Measurements from ENCODE around the gene COIL. TPM values are rescaled to one million over a fixed set of nuclear protein-coding genes. Genes with fewer than 3 reads are reported as not detected.

Gene COIL
- total and polyA plus RNA-seq, 2 of the 13 experiments (the other 11 are each of a cell fraction or from before 2014, with no cell fraction given): 8.1 to 29.4 TPM

DNA sequence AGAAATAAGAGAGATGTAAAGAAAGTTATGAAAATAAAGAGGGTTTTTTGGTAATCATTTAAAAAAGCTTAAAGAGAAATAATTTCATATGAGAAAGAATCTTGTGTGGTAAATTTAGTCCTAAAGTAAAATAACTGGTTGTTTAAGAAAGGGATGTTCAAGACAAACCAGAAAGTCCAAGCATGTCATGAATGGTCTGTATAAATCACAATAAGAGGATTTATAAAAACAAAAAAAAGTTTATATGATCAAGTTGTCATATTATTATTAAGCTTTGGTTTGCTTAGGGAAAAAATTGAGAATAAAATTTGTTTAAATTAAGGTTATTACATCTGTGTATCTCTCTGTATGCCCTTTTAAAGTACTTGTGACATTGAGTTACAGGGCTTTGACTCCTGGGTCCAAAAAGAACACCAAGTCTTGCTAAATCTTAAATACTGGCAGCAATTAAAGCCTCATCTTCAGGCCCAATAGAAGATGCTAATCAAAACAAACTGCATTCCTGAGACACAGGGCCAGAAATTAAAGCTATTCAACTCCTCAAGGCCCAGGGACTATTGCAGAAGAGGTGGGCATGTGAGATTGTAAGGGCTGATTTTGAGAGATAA, 31.4 kb downstream of the COIL start:
- CTCF ChIA-PET (ENCODE audit: low intra/inter-chr PET ratio, low total read pairs): no interaction called here

DNA sequence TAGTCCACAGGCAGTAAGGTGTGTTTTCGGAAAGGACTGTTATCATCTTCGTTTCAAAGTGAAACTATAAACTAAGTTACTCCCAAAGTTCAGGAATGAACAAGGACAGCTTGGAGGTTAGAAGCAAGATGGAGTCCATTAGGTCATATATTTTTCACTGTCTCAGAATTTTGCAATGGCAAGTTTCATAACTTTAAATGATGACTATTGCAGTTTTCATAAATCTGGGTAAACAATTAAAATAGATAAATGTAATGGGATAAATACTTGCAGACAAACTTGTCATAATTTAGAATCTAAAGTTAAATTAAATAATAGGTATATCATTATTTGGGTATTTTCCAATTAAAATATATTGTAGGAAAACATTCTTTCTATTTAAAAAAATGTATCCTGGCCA, 32.3 kb downstream of the COIL start:
- WGBS (ENCODE audit: low lambda C conversion rate): 69% methylated on average over 2 of the region's 2 CpGs
- FAIRE-seq: no peak

More for the DNA sequence above, 31.4 kb downstream of the COIL start:
- no peak for TF ChIP-seq KLF11 (CRISPR knock-in tag; IDR thresholded peaks at IDR 0.05)
- TF ChIP-seq NFYB (CRISPR knock-in tag; IDR thresholded peaks at IDR 0.05): no peak
- TF ChIP-seq ZFP36 (IDR thresholded peaks at IDR 0.05; ENCODE audit: borderline replicate concordance, low read depth, low read length, partially characterized antibody): peak; percentile 83
- TF ChIP-seq, protein P1, sequence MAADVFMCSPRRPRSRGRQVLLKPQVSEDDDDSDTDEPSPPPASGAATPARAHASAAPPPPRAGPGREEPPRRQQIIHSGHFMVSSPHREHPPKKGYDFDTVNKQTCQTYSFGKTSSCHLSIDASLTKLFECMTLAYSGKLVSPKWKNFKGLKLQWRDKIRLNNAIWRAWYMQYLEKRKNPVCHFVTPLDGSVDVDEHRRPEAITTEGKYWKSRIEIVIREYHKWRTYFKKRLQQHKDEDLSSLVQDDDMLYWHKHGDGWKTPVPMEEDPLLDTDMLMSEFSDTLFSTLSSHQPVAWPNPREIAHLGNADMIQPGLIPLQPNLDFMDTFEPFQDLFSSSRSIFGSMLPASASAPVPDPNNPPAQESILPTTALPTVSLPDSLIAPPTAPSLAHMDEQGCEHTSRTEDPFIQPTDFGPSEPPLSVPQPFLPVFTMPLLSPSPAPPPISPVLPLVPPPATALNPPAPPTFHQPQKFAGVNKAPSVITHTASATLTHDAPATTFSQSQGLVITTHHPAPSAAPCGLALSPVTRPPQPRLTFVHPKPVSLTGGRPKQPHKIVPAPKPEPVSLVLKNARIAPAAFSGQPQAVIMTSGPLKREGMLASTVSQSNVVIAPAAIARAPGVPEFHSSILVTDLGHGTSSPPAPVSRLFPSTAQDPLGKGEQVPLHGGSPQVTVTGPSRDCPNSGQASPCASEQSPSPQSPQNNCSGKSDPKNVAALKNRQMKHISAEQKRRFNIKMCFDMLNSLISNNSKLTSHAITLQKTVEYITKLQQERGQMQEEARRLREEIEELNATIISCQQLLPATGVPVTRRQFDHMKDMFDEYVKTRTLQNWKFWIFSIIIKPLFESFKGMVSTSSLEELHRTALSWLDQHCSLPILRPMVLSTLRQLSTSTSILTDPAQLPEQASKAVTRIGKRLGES (CRISPR knock-in tag; IDR thresholded peaks at IDR 0.05; ENCODE audit: borderline replicate concordance): no peak
- no peak for TF ChIP-seq YEATS4 (CRISPR knock-in tag; IDR thresholded peaks at IDR 0.05; ENCODE audit: borderline replicate concordance)
- Histone ChIP-seq H3K27ac (ENCODE audit: extremely low read length, insufficient read depth, low read length) (no peak overlapping the region), H3K4me2 (ENCODE audit: low read depth, low read length) (no peak overlapping the region), H3K27me3 (ENCODE audit: control insufficient read depth in 1 of 2, insufficient read depth in 2 of 2, low read length in 2 of 2) (no peaks in the 10 kb centered on the region), H3K9ac (ENCODE audit: insufficient read depth, low read depth, low read length) (no peak overlapping the region), H3K4me3 (replicated peaks in 1 of 3; ENCODE audit: insufficient read depth in 1 of 3, low read depth in 2 of 3, low read length in 3 of 3) (no peak overlapping the region), H3K36me3 (replicated peaks in 1 of 2; ENCODE audit: control insufficient read depth in 1 of 2, insufficient read depth in 2 of 2, low read length in 2 of 2) (no peaks in the 10 kb centered on the region), H4K20me1 (ENCODE audit: insufficient read depth, low read length) (no peaks in the 10 kb centered on the region), H3K4me1 (ENCODE audit: insufficient read depth, low read length) (no peaks in the 10 kb centered on the region), H2AFZ (ENCODE audit: low read length) (no peak overlapping the region), H3K9me3 (ENCODE audit: low read length) (peaks cover 32% of the 10 kb centered on the region), H3K79me2 (ENCODE audit: insufficient read depth, low read length) (no peaks in the 10 kb centered on the region)
- intact Hi-C loops (cut with micrococcal nuclease; ENCODE audit: unreplicated experiment): no loop called here
- POLR2A ChIA-PET: no interaction called here
- in situ Hi-C loops (cut with HindIII; ENCODE audit: extremely low pct_ligation_motif_present, low pct_unique_long_range_greater_than_20kb): no loop called here
- no peak for FAIRE-seq
- DNase-seq (ENCODE audit: low spot score): no peak
- BruUV-seq (replicated peaks): no TSS peak
- no peak for ATAC-seq

More for the DNA sequence above, 32.3 kb downstream of the COIL start:
- H3K27ac ChIP-seq (ENCODE audit: extremely low read length, insufficient read depth, low read length): no peak overlapping the region
- no peaks in the 10 kb centered on the region for H3K36me3 ChIP-seq (replicated peaks in 1 of 2; ENCODE audit: control insufficient read depth in 1 of 2, insufficient read depth in 2 of 2, low read length in 2 of 2)
- peaks cover 32% of the 10 kb centered on the region for H3K9me3 ChIP-seq (ENCODE audit: low read length)
- no peak for ATAC-seq
- no peak overlapping the region for H3K4me3 ChIP-seq (replicated peaks in 1 of 3; ENCODE audit: insufficient read depth in 1 of 3, low read depth in 2 of 3, low read length in 3 of 3)
- no TSS peak for BruUV-seq (replicated peaks)
- peak; percentile 80 to 91 for TF ChIP-seq MAFK (conservative IDR thresholded peaks at IDR 0.05 in 1 of 2, IDR thresholded peaks at IDR 0.05 in 1 of 2; ENCODE audit: low read length in 2 of 2)
- no peak for TF ChIP-seq NKX3-1 (CRISPR knock-in tag; IDR thresholded peaks at IDR 0.05)
- no peak for TF ChIP-seq ARNT2 (CRISPR knock-in tag; IDR thresholded peaks at IDR 0.05; ENCODE audit: low read depth)
- no peak for TF ChIP-seq TP53 (CRISPR knock-in tag; conservative IDR thresholded peaks at IDR 0.05)
- TF ChIP-seq SETDB1 (CRISPR knock-in tag; IDR thresholded peaks at IDR 0.05; ENCODE audit: borderline replicate concordance): no peak
- TF ChIP-seq MBD4 (IDR thresholded peaks at IDR 0.05; ENCODE audit: borderline replicate concordance, low read length): no peak
- TF ChIP-seq ESRRA (CRISPR knock-in tag; IDR thresholded peaks at IDR 0.05; ENCODE audit: low read depth): no peak
- peak; percentile 84 for TF ChIP-seq MAFF (IDR thresholded peaks at IDR 0.05; ENCODE audit: low read depth, low read length)
- TF ChIP-seq, protein P2, sequence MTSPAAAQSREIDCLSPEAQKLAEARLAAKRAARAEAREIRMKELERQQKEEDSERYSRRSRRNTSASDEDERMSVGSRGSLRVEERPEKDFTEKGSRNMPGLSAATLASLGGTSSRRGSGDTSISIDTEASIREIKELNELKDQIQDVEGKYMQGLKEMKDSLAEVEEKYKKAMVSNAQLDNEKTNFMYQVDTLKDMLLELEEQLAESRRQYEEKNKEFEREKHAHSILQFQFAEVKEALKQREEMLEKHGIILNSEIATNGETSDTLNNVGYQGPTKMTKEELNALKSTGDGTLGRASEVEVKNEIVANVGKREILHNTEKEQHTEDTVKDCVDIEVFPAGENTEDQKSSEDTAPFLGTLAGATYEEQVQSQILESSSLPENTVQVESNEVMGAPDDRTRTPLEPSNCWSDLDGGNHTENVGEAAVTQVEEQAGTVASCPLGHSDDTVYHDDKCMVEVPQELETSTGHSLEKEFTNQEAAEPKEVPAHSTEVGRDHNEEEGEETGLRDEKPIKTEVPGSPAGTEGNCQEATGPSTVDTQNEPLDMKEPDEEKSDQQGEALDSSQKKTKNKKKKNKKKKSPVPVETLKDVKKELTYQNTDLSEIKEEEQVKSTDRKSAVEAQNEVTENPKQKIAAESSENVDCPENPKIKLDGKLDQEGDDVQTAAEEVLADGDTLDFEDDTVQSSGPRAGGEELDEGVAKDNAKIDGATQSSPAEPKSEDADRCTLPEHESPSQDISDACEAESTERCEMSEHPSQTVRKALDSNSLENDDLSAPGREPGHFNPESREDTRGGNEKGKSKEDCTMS (CRISPR knock-in tag; conservative IDR thresholded peaks at IDR 0.05): no peak
- H3K9ac ChIP-seq (ENCODE audit: insufficient read depth, low read depth, low read length): no peak overlapping the region
- H3K4me2 ChIP-seq (ENCODE audit: low read depth, low read length): no peak overlapping the region
- in situ Hi-C loops (cut with HindIII; ENCODE audit: extremely low pct_ligation_motif_present, low pct_unique_long_range_greater_than_20kb): no loop called here
- no peaks in the 10 kb centered on the region for H4K20me1 ChIP-seq (ENCODE audit: insufficient read depth, low read length)
- H3K27me3 ChIP-seq (ENCODE audit: control insufficient read depth in 1 of 2, insufficient read depth in 2 of 2, low read length in 2 of 2): no peaks in the 10 kb centered on the region
- intact Hi-C loops (cut with micrococcal nuclease; ENCODE audit: unreplicated experiment): no loop called here
- no peaks in the 10 kb centered on the region for H3K79me2 ChIP-seq (ENCODE audit: insufficient read depth, low read length)
- CTCF ChIA-PET (ENCODE audit: low intra/inter-chr PET ratio, low total read pairs): no interaction called here
- POLR2A ChIA-PET: no interaction called here
- no peak for DNase-seq (ENCODE audit: low spot score)
- no peak overlapping the region for H2AFZ ChIP-seq (ENCODE audit: low read length)
- no peaks in the 10 kb centered on the region for H3K4me1 ChIP-seq (ENCODE audit: insufficient read depth, low read length)
